ENCODE measurements around the gene MLXIP. TPM values are rescaled to one million over a fixed set of nuclear protein-coding genes. Genes with fewer than 3 reads are reported as not detected.
"Not testable (repeated sequence)": the region's sequence is repeated elsewhere in the genome, so short reads cannot be mapped to it uniquely, and the experiment has no call there.

Gene MLXIP
- total RNA-seq, 1 experiment from 2014 or later = 32.4 TPM

- H3K4ac ChIP-seq (ENCODE audit: low read depth, low read length) = no peak overlapping the region
- H3K27me3 Mint-ChIP-seq (ENCODE audit: low read depth) = no peaks in the 10 kb centered on the region
- no peak overlapping the region for H2AK5ac ChIP-seq (ENCODE audit: insufficient read length, low read length)
- H3K27me3 ChIP-seq (ENCODE audit: insufficient read depth, low read length) = no peaks in the 10 kb centered on the region
- H3K9me3 Mint-ChIP-seq = peaks cover 0 to 3% of the 10 kb centered on the region in 2 experiments; a peak in 1 of 5 replicates
- no peak overlapping the region for H3T11ph ChIP-seq (ENCODE audit: low read length)
- peaks cover 3 to 7% (median 6%) of the 10 kb centered on the region in 3 experiments; a peak in 2 of 7 replicates for H3K36me3 Mint-ChIP-seq (ENCODE audit: insufficient read depth in 1 of 3, low read depth in 3 of 3)
- H2BK120ac ChIP-seq (ENCODE audit: low read depth, low read length, poor library complexity, severe bottlenecking) = no peak overlapping the region
- H4K91ac ChIP-seq (ENCODE audit: insufficient read length, low read depth, low read length) = no peak overlapping the region
- no peak overlapping the region for H3K23ac ChIP-seq (ENCODE audit: insufficient read length, low read depth, low read length)
- DNase-seq = no peak
- no peak overlapping the region for H2BK15ac ChIP-seq (ENCODE audit: low read depth, low read length)
- H3K27ac Mint-ChIP-seq = peak overlapping the region in 1 of 3 experiments; percentile 67; a peak in 1 of 7 replicates
- no peak overlapping the region for H2BK5ac ChIP-seq (ENCODE audit: insufficient read length, low read length)
- no peaks in the 10 kb centered on the region for H3K23me2 ChIP-seq (ENCODE audit: insufficient read length, low read depth, low read length, poor library complexity, severe bottlenecking)
- H3K9me3 ChIP-seq (ENCODE audit: control insufficient read depth, low read depth, low read length) = no peaks in the 10 kb centered on the region
- H4K20me1 ChIP-seq (ENCODE audit: control insufficient read depth, insufficient read depth, insufficient read length) = no peaks in the 10 kb centered on the region
- no peak overlapping the region for H3K4me2 ChIP-seq (ENCODE audit: insufficient read depth, insufficient read length, low read length)
- H3K4me1 ChIP-seq (ENCODE audit: insufficient read depth, low read length) = no peaks in the 10 kb centered on the region; the same call in 1 of the 2 replicates
- H2BK20ac ChIP-seq (ENCODE audit: low read depth, low read length, poor library complexity, severe bottlenecking) = no peak overlapping the region
- H3K9ac ChIP-seq (ENCODE audit: extremely low read depth, insufficient read length, low read length) = no peak overlapping the region
- H3K79me1 ChIP-seq (ENCODE audit: insufficient read depth, low read depth, low read length, poor library complexity, severe bottlenecking) = no peaks in the 10 kb centered on the region
- H3K4me3 Mint-ChIP-seq = no peak overlapping the region
- H2BK12ac ChIP-seq (ENCODE audit: insufficient read length, low read depth, low read length) = no peak overlapping the region
- H3K79me2 ChIP-seq (ENCODE audit: insufficient read depth, low read length) = peaks cover 2% of the 10 kb centered on the region; the same call in 1 of the 2 replicates
- H3K27ac ChIP-seq (ENCODE audit: insufficient read length, low read depth, low read length) = no peak overlapping the region
- no peak overlapping the region for H2AFZ ChIP-seq (ENCODE audit: low read length)
- WGBS (ENCODE audit: extremely low coverage, insufficient read length, low lambda C conversion rate) = no CpG with 5 or more reads among the region's 7 CpGs
- TF ChIP-seq, protein P1, sequence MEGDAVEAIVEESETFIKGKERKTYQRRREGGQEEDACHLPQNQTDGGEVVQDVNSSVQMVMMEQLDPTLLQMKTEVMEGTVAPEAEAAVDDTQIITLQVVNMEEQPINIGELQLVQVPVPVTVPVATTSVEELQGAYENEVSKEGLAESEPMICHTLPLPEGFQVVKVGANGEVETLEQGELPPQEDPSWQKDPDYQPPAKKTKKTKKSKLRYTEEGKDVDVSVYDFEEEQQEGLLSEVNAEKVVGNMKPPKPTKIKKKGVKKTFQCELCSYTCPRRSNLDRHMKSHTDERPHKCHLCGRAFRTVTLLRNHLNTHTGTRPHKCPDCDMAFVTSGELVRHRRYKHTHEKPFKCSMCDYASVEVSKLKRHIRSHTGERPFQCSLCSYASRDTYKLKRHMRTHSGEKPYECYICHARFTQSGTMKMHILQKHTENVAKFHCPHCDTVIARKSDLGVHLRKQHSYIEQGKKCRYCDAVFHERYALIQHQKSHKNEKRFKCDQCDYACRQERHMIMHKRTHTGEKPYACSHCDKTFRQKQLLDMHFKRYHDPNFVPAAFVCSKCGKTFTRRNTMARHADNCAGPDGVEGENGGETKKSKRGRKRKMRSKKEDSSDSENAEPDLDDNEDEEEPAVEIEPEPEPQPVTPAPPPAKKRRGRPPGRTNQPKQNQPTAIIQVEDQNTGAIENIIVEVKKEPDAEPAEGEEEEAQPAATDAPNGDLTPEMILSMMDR (conservative IDR thresholded peaks at IDR 0.05) = no peak
- H3K4me1 Mint-ChIP-seq = peaks cover 5 to 8% of the 10 kb centered on the region in 2 experiments
- H3K18ac ChIP-seq (ENCODE audit: insufficient read length, low read depth, low read length) = no peak overlapping the region
- no peak overlapping the region for H4K8ac ChIP-seq (replicated peaks; ENCODE audit: insufficient read length, low read depth, low read length)
- no peak overlapping the region for H3K56ac ChIP-seq (ENCODE audit: insufficient read length, low read depth, low read length)
- no peak overlapping the region for H3K14ac ChIP-seq (ENCODE audit: insufficient read depth, low read length)
- H4K5ac ChIP-seq (ENCODE audit: insufficient read length, low read depth, low read length) = no peak overlapping the region
Observed at GRCh38 chr12:122104844-122105243, 26.3 kb downstream of the MLXIP start.

- not testable (repeated sequence) for H2BK12ac ChIP-seq (ENCODE audit: insufficient read length, low read depth, low read length); H4K91ac ChIP-seq (ENCODE audit: insufficient read length, low read depth, low read length); H3K9me3 ChIP-seq (ENCODE audit: control insufficient read depth, low read depth, low read length); H3K4me1 ChIP-seq (ENCODE audit: insufficient read depth, low read length); H3T11ph ChIP-seq (ENCODE audit: low read length); DNase-seq; H3K4me2 ChIP-seq (ENCODE audit: insufficient read depth, insufficient read length, low read length); H3K23ac ChIP-seq (ENCODE audit: insufficient read length, low read depth, low read length); H3K23me2 ChIP-seq (ENCODE audit: insufficient read length, low read depth, low read length, poor library complexity, severe bottlenecking); H3K14ac ChIP-seq (ENCODE audit: insufficient read depth, low read length); H4K8ac ChIP-seq (replicated peaks; ENCODE audit: insufficient read length, low read depth, low read length); H3K4me3 Mint-ChIP-seq; H3K79me2 ChIP-seq (ENCODE audit: insufficient read depth, low read length); H3K4ac ChIP-seq (ENCODE audit: low read depth, low read length); H2AK5ac ChIP-seq (ENCODE audit: insufficient read length, low read length); H3K18ac ChIP-seq (ENCODE audit: insufficient read length, low read depth, low read length); H3K4me1 Mint-ChIP-seq; H4K5ac ChIP-seq (ENCODE audit: insufficient read length, low read depth, low read length); H3K79me1 ChIP-seq (ENCODE audit: insufficient read depth, low read depth, low read length, poor library complexity, severe bottlenecking); H2AFZ ChIP-seq (ENCODE audit: low read length); H3K27me3 ChIP-seq (ENCODE audit: insufficient read depth, low read length); H3K27me3 Mint-ChIP-seq (ENCODE audit: low read depth); H2BK120ac ChIP-seq (ENCODE audit: low read depth, low read length, poor library complexity, severe bottlenecking); H3K36me3 Mint-ChIP-seq (ENCODE audit: insufficient read depth in 1 of 3, low read depth in 3 of 3); H2BK5ac ChIP-seq (ENCODE audit: insufficient read length, low read length); H3K56ac ChIP-seq (ENCODE audit: insufficient read length, low read depth, low read length); H4K20me1 ChIP-seq (ENCODE audit: control insufficient read depth, insufficient read depth, insufficient read length); H3K9me3 Mint-ChIP-seq; H3K9ac ChIP-seq (ENCODE audit: extremely low read depth, insufficient read length, low read length); H3K27ac ChIP-seq (ENCODE audit: insufficient read length, low read depth, low read length); H2BK15ac ChIP-seq (ENCODE audit: low read depth, low read length); H2BK20ac ChIP-seq (ENCODE audit: low read depth, low read length, poor library complexity, severe bottlenecking)
- no CpG with 5 or more reads among the region's 11 CpGs for WGBS (ENCODE audit: extremely low coverage, insufficient read length, low lambda C conversion rate)
- H3K27ac Mint-ChIP-seq = 0 out of 7 replicates have a peak overlapping the region, but pooled peaks of 1 of the 3 experiments have one; percentile 3
Observed at GRCh38 chr12:122105496-122105895, 26.9 kb downstream of the MLXIP start.

Measured in H9 (cell line).